Epithelial cell of prostate (primary cell): ENCODE results near the gene CLNK.

Source experiments
- DNase-seq: peaks from one replicate; pipeline ENCODE4 v3.0.0-alpha.2; 2011; ENCODE audit warnings: low read depth, low spot score
- H3K27ac ChIP-seq: fragments of 450-650 bp; 2 replicates; pipeline ENCODE4 v1.5.1; 2017; ENCODE audit warnings: mild to moderate bottlenecking

The CLNK gene

GRCh38 chr4:10462876-10463275 is 221.7 kb downstream of the CLNK start:
- no peak for DNase-seq
- H3K27ac ChIP-seq: no peak overlapping the region

- no peak overlapping the region for H3K27ac ChIP-seq
- DNase-seq: no peak
Measured at GRCh38 chr4:10461850-10462400, 222.6 kb downstream of the CLNK start.

- DNase-seq: no peak
Measured at GRCh38 chr4:10461091-10461849, 223.3 kb downstream of the CLNK start.

GRCh38 chr4:10460313-10461047 is 224.1 kb downstream of the CLNK start:
- no peak overlapping the region for H3K27ac ChIP-seq
- no peak for DNase-seq

More at GRCh38 chr4:10461091-10461849, 223.3 kb downstream of the CLNK start:
- H3K27ac ChIP-seq: no peak overlapping the region

- no peak for DNase-seq
- no peak overlapping the region for H3K27ac ChIP-seq
Measured at GRCh38 chr4:10459305-10459704, 225.3 kb downstream of the CLNK start.

- H3K27ac ChIP-seq: no peak overlapping the region
- DNase-seq: no peak
Measured at GRCh38 chr4:10458177-10458576, 226.4 kb downstream of the CLNK start.

GRCh38 chr4:10457255-10457801 is 227.2 kb downstream of the CLNK start, which contains the start of gene ZNF518B:
TSS of gene ZNF518B (minus strand) at chr4:10457426. CDS start at chr4:10446328, 11,098 bp downstream.
- H3K27ac ChIP-seq: peak within 1 kb of the TSS; percentile 59
- DNase-seq: no peak

GRCh38 chr4:10456595-10457254 is 227.8 kb downstream of the CLNK start:
- no peak for DNase-seq
- H3K27ac ChIP-seq: peak overlapping the region; percentile 59

- DNase-seq: no peak
- peak overlapping the region; percentile 59 for H3K27ac ChIP-seq
Measured at GRCh38 chr4:10456260-10456594, 228.3 kb downstream of the CLNK start.

GRCh38 chr4:10455133-10455532 is 229.4 kb downstream of the CLNK start:
- DNase-seq: no peak
- no peak overlapping the region for H3K27ac ChIP-seq

- no peak overlapping the region for H3K27ac ChIP-seq
- DNase-seq: no peak
Measured at GRCh38 chr4:10454726-10455125, 229.8 kb downstream of the CLNK start.

- no peak for DNase-seq
- no peak overlapping the region for H3K27ac ChIP-seq
Measured at GRCh38 chr4:10454121-10454520, 230.4 kb downstream of the CLNK start.

- DNase-seq: no peak
- H3K27ac ChIP-seq: no peak overlapping the region
Measured at GRCh38 chr4:10448991-10449390, 235.6 kb downstream of the CLNK start.

- no peak for DNase-seq
- no peak overlapping the region for H3K27ac ChIP-seq
Measured at GRCh38 chr4:10442976-10443375, 241.6 kb downstream of the CLNK start.

- no peak overlapping the region for H3K27ac ChIP-seq
- DNase-seq: no peak
Measured at GRCh38 chr4:10441512-10441911, 243.1 kb downstream of the CLNK start.

GRCh38 chr4:10438924-10439323 is 245.6 kb downstream of the CLNK start:
- no peak overlapping the region for H3K27ac ChIP-seq
- no peak for DNase-seq

- DNase-seq: no peak
- H3K27ac ChIP-seq: no peak overlapping the region
Measured at GRCh38 chr4:10437735-10438134, 246.8 kb downstream of the CLNK start.
